WTC11 (cell line): ENCODE results near the gene PRELP. TPM values are rescaled to one million over a fixed set of nuclear protein-coding genes. Genes with fewer than 3 reads are reported as not detected.

Source experiments
- ATAC-seq: fragments of 200-7000 bp; cut with Tn5 transposase; 2 replicates; pipeline ENCODE4 v1.10.0; 2021; ENCODE audit warnings: mild to moderate bottlenecking, moderate library complexity
- CTCF ChIA-PET: fragments of 300-600 bp; sonication (Branson Sonifier 250); formaldehyde crosslinking; loops from one replicate; lab custom pipeline; 2021; ENCODE audit warnings: antibody characterized with exemption; lab: Charles Lee
- POLR2A ChIA-PET: fragments of 350-600 bp; sonication (Branson Sonifier 250); formaldehyde crosslinking; loops from one replicate; lab custom pipeline; 2021; ENCODE audit warnings: antibody characterized with exemption; lab: Charles Lee
- DNase-seq: peaks from one replicate; pipeline ENCODE4 v3.0.0; 2021; ENCODE audit warnings: low spot score
- H3K27ac Mint-ChIP-seq: 2 replicates; pipeline ENCODE4 v1.8.0; 2021; ENCODE audit warnings: mixed read lengths
- H3K27me3 Mint-ChIP-seq: 2 replicates; pipeline ENCODE4 v1.8.0; 2021; ENCODE audit warnings: low read depth, mild to moderate bottlenecking, moderate library complexity, mixed read lengths
- H3K36me3 Mint-ChIP-seq: 2 replicates; pipeline ENCODE4 v1.8.0; 2021; ENCODE audit warnings: mixed read lengths
- H3K4me1 Mint-ChIP-seq: 2 replicates; pipeline ENCODE4 v1.8.0; 2022; ENCODE audit warnings: mixed read lengths
- H3K4me3 Mint-ChIP-seq: 2 replicates; pipeline ENCODE4 v1.8.0; 2021; ENCODE audit warnings: mild to moderate bottlenecking, moderate library complexity, mixed read lengths
- H3K9me3 Mint-ChIP-seq: 2 replicates; pipeline ENCODE4 v1.8.0; 2021; ENCODE audit warnings: mixed read lengths
- AR ChIP-seq: fragments of 250-450 bp; sonication (Bioruptor Pico); IDR thresholded peaks from 2 replicates; pipeline ENCODE4 v1.9.0; 2021; ENCODE audit warnings: mild to moderate bottlenecking
- CBFB ChIP-seq: sonication (generic); formaldehyde crosslinking; IDR thresholded peaks from 2 replicates; pipeline ENCODE4 v1.8.1; 2022; ENCODE audit warnings: mild to moderate bottlenecking, low read depth, missing genetic modification reagents
- CTCF ChIP-seq: fragments of 200-600 bp; IDR thresholded peaks from 2 replicates; pipeline ENCODE4 v1.8.0; 2022; ENCODE audit warnings: antibody characterized with exemption
- E2F5 ChIP-seq: sonication (generic); formaldehyde crosslinking; IDR thresholded peaks from 2 replicates; pipeline ENCODE4 v1.8.1; 2022; ENCODE audit warnings: mild to moderate bottlenecking, moderate library complexity, missing genetic modification reagents
- FOXP1 ChIP-seq: sonication (generic); formaldehyde crosslinking; IDR thresholded peaks from 2 replicates; pipeline ENCODE4 v1.8.0; 2022; ENCODE audit warnings: missing genetic modification reagents, mild to moderate bottlenecking, moderate library complexity, borderline replicate concordance
- JAZF1 ChIP-seq: fragments of 250-450 bp; sonication (Bioruptor Pico); IDR thresholded peaks from 2 replicates; pipeline ENCODE4 v1.9.0; 2021; ENCODE audit warnings: moderate library complexity, mild to moderate bottlenecking, inconsistent platforms
- MAX ChIP-seq: sonication (generic); formaldehyde crosslinking; IDR thresholded peaks from 2 replicates; pipeline ENCODE4 v1.8.0; 2022; ENCODE audit warnings: mild to moderate bottlenecking, missing genetic modification reagents
- PRDM15 ChIP-seq: sonication (generic); formaldehyde crosslinking; IDR thresholded peaks from 2 replicates; pipeline ENCODE4 v1.8.0; 2022; ENCODE audit warnings: missing genetic modification reagents
- RORB ChIP-seq: fragments of 250-450 bp; sonication (Bioruptor Pico); IDR thresholded peaks from 2 replicates; pipeline ENCODE4 v1.9.0; 2021; ENCODE audit warnings: mild to moderate bottlenecking
- TEAD4 ChIP-seq: sonication (generic); formaldehyde crosslinking; IDR thresholded peaks from 2 replicates; pipeline ENCODE4 v1.8.0; 2022; ENCODE audit warnings: mild to moderate bottlenecking, missing genetic modification reagents
- ZNF121 ChIP-seq: sonication (generic); formaldehyde crosslinking; IDR thresholded peaks from 2 replicates; pipeline ENCODE4 v1.8.0; 2023; ENCODE audit warnings: missing genetic modification reagents
- ZNF263 ChIP-seq: sonication (generic); formaldehyde crosslinking; IDR thresholded peaks from 2 replicates; pipeline ENCODE4 v1.8.1; 2022; ENCODE audit warnings: low read depth, mild to moderate bottlenecking, moderate library complexity, missing genetic modification reagents
- ZNF396 ChIP-seq: fragments of 250-450 bp; sonication (Bioruptor Pico); IDR thresholded peaks from 2 replicates; pipeline ENCODE4 v1.8.0; 2021; ENCODE audit warnings: mild to moderate bottlenecking, moderate library complexity, borderline replicate concordance
- total RNA-seq: library from RNA; stranded (reverse); gene quantifications from 3 replicates; pipeline ENCODE4 v1.2.3, GENCODE V29; 2021

Gene PRELP
- total RNA-seq, 1 experiment from 2014 or later, result 0.17 TPM

GRCh38 chr1:203471841-203472240, 3.8 kb upstream of the PRELP start:
- POLR2A ChIA-PET, result no interaction called here

More at GRCh38 chr1:203471841-203472240, 3.8 kb upstream of the PRELP start:
- TF ChIP-seq JAZF1 (CRISPR knock-in tag) (no peak), FOXP1 (no peak), AR (CRISPR knock-in tag) (no peak), CTCF (no peak), ZNF121 (no peak), MAX (CRISPR knock-in tag) (no peak), ZNF263 (CRISPR knock-in tag) (no peak), E2F5 (CRISPR knock-in tag) (no peak), ZNF396 (no peak), CBFB (CRISPR knock-in tag) (no peak), PRDM15 (CRISPR knock-in tag) (no peak), RORB (CRISPR knock-in tag) (no peak), TEAD4 (CRISPR knock-in tag) (no peak)
- H3K27ac Mint-ChIP-seq, result no peak overlapping the region
- no peak for DNase-seq
- CTCF ChIA-PET, result no interaction called here
- peaks cover 21% of the 10 kb centered on the region for H3K4me1 Mint-ChIP-seq
- ATAC-seq, result no peak
- no peaks in the 10 kb centered on the region for H3K36me3 Mint-ChIP-seq
- H3K9me3 Mint-ChIP-seq, result no peaks in the 10 kb centered on the region
- H3K27me3 Mint-ChIP-seq, result no peaks in the 10 kb centered on the region; the same call in 1 of the 2 replicates
- no peak overlapping the region for H3K4me3 Mint-ChIP-seq
